ENCODE results near the gene MTCL3.

The MTCL3 gene

DNA sequence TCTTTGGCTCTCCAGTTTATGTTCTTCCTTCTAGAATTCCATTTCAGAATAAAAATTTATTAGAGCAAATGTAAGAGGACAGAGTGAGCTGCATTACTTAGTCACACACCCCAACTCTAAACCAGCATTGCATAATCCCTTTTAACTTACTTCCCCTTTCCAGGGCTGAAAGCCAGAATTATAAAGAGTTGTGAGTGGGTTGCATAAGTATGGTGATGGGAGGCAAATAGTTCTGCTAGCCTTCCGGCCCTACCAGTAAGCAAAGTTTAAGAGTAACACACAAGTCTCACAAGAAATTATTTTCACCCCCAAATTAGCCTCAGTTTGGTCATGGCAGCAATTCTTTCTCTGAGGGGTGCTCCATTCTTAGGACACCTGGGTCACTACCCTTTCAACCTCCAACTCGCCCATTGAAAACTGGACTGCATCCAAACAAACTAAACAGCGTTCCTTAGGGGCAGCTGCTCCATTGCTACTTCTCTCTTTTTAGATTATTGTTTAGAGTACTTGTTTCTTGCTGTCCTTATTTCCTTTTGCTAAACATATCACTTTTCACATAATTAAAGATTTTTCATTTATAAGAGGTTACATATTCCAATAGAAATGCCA lies 61.6 kb downstream of the MTCL3 start:
- TF ChIP-seq, protein P1, sequence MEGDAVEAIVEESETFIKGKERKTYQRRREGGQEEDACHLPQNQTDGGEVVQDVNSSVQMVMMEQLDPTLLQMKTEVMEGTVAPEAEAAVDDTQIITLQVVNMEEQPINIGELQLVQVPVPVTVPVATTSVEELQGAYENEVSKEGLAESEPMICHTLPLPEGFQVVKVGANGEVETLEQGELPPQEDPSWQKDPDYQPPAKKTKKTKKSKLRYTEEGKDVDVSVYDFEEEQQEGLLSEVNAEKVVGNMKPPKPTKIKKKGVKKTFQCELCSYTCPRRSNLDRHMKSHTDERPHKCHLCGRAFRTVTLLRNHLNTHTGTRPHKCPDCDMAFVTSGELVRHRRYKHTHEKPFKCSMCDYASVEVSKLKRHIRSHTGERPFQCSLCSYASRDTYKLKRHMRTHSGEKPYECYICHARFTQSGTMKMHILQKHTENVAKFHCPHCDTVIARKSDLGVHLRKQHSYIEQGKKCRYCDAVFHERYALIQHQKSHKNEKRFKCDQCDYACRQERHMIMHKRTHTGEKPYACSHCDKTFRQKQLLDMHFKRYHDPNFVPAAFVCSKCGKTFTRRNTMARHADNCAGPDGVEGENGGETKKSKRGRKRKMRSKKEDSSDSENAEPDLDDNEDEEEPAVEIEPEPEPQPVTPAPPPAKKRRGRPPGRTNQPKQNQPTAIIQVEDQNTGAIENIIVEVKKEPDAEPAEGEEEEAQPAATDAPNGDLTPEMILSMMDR (IDR thresholded peaks at IDR 0.05; ENCODE audit: control insufficient read depth, extremely low read depth, insufficient read depth) = no peak
- no peak overlapping the region for H3K4me3 ChIP-seq (ENCODE audit: low read depth, low read length)
- no peak for DNase-seq (ENCODE audit: low read depth)

DNA sequence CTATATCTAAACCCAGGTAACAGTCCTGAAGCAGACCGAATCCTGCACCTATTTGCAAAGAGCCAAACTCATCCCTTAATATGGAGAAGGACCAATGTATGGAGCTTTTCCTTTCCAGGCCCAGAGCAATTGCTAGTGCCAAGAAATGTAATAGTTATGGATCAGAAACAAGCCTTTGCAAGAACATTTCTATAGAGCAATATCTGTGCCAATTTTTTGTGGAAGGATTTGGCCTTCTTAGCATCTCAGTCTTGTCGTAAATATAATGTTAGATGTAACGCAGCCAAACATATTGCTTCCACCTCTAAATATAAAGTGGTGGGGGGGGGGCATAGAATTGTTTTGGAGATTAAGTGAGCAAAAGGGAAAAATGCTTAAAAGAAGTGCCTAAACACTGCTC lies 62.7 kb downstream of the MTCL3 start:
- no peak for DNase-seq (ENCODE audit: low read depth)
- H3K4me3 ChIP-seq (ENCODE audit: low read depth, low read length) = no peak overlapping the region
- TF ChIP-seq, protein P1 (IDR thresholded peaks at IDR 0.05; ENCODE audit: control insufficient read depth, extremely low read depth, insufficient read depth) = no peak

GRCh38 chr6:127453845-127454619 lies 65.1 kb downstream of the MTCL3 start:
- no peak for DNase-seq (ENCODE audit: low read depth)
- no peak overlapping the region for H3K4me3 ChIP-seq (ENCODE audit: low read depth, low read length)
- TF ChIP-seq, protein P1 (IDR thresholded peaks at IDR 0.05; ENCODE audit: control insufficient read depth, extremely low read depth, insufficient read depth) = no peak

- TF ChIP-seq, protein P1 (IDR thresholded peaks at IDR 0.05; ENCODE audit: control insufficient read depth, extremely low read depth, insufficient read depth) = no peak
- DNase-seq (ENCODE audit: low read depth) = no peak
- H3K4me3 ChIP-seq (ENCODE audit: low read depth, low read length) = no peak overlapping the region
Observed at GRCh38 chr6:127452803-127453202, 66.3 kb downstream of the MTCL3 start.

DNA sequence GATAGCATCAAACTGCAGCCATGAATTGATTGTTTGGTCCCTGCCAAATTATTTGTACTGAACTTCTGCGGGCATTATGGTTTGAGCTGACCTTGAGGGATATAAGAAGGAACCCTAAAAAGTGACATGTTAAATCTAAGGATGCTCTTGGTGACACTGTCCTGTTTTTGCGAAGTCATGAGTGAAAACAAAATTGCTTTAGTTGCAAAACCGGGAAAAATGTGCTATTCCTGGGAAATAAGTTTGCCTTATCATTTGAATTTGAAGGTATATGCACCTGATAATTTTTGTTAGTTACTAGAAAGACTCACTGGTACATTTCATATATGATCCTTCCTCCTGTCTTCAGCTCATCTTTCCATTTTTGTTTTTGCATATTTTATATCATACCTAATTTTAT lies 67.7 kb downstream of the MTCL3 start:
- no peak overlapping the region for H3K4me3 ChIP-seq (ENCODE audit: low read depth, low read length)
- TF ChIP-seq, protein P1 (IDR thresholded peaks at IDR 0.05; ENCODE audit: control insufficient read depth, extremely low read depth, insufficient read depth) = no peak
- DNase-seq (ENCODE audit: low read depth) = no peak

DNA sequence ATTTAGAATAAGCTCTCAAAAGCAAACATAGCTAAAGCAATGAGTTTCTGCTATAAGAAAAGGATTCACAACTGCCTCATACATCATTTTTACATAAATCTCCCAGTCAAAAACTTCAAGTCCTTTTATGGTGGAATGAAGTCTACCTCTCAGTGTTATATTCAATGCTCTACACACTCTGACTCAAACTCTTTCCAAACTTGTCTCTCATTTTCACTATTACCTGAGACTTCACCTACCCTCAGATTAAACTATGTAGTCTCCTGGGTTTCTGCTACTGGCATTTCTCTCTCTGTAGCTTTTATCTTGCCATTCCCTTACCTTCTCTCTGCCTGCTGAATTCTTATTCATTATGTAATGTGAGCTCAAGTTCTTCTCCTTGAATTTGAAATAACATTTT lies 71.4 kb downstream of the MTCL3 start:
- DNase-seq (ENCODE audit: low read depth) = no peak
- H3K4me3 ChIP-seq (ENCODE audit: low read depth, low read length) = no peak overlapping the region
- TF ChIP-seq, protein P1 (IDR thresholded peaks at IDR 0.05; ENCODE audit: control insufficient read depth, extremely low read depth, insufficient read depth) = no peak

Data from LNCaP clone FGC (cell line).